ENCODE data around the gene ADGRD1.

- TF ChIP-seq CTCF (IDR thresholded peaks at IDR 0.05; ENCODE audit: insufficient read depth, low read length): no peak
- no peak for TF ChIP-seq POLR2AphosphoS5 (IDR thresholded peaks at IDR 0.05; ENCODE audit: low read depth)
- no peak for TF ChIP-seq REST (IDR thresholded peaks at IDR 0.05; ENCODE audit: insufficient replicate concordance, low read depth)
Measured at GRCh38 chr12:131085816-131086591, 132.3 kb downstream of the ADGRD1 start.
